ENCODE results near the gene PDZD2.

PDZD2 gene

GRCh38 chr5:31854181-31855133 lies 215.5 kb downstream of the PDZD2 start:
- in situ Hi-C loops (cut with MboI; ENCODE audit: low sequenced_read_pairs, unreplicated experiment): no loop called here
- no peak for TF ChIP-seq CTCF (IDR thresholded peaks at IDR 0.05; ENCODE audit: borderline replicate concordance, control extremely low read depth, extremely low read depth, insufficient read depth, missing control alignments)
- DNase-seq (ENCODE audit: low spot score): peak; percentile 40

GRCh38 chr5:31855134-31856040 lies 216.5 kb downstream of the PDZD2 start:
- in situ Hi-C loops (cut with MboI; ENCODE audit: low sequenced_read_pairs, unreplicated experiment): no loop called here
- peak; percentile 45 for DNase-seq (ENCODE audit: low spot score)
- TF ChIP-seq CTCF (IDR thresholded peaks at IDR 0.05; ENCODE audit: borderline replicate concordance, control extremely low read depth, extremely low read depth, insufficient read depth, missing control alignments): no peak

GRCh38 chr5:31859096-31859495 lies 220.2 kb downstream of the PDZD2 start:
- DNase-seq (ENCODE audit: low spot score): no peak
- in situ Hi-C loops (cut with MboI; ENCODE audit: low sequenced_read_pairs, unreplicated experiment): no loop called here
- no peak for TF ChIP-seq CTCF (IDR thresholded peaks at IDR 0.05; ENCODE audit: borderline replicate concordance, control extremely low read depth, extremely low read depth, insufficient read depth, missing control alignments)

DNA sequence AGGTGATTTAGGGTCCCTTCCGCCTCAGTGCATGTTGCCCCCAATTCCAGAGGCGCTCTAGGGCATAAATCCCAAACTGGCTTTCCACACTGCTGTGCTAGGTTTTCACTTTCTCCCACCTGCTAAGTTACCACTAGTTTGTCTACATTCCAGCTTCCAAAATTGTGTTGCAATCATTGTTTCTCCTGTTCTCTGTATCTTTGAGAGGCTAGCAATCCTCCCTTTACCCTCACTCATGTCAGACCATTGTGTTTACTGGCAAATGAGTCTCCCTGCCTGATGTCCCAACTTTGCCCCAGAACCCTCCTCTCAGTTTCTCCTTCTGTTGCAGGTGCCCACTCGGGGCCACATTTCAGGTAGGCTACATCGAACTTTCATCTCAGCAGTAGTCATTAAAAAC lies 221.3 kb downstream of the PDZD2 start:
- in situ Hi-C loops (cut with MboI; ENCODE audit: low sequenced_read_pairs, unreplicated experiment): no loop called here
- TF ChIP-seq CTCF (IDR thresholded peaks at IDR 0.05; ENCODE audit: borderline replicate concordance, control extremely low read depth, extremely low read depth, insufficient read depth, missing control alignments): no peak
- no peak for DNase-seq (ENCODE audit: low spot score)

GRCh38 chr5:31860726-31861433 lies 221.9 kb downstream of the PDZD2 start:
- in situ Hi-C loops (cut with MboI; ENCODE audit: low sequenced_read_pairs, unreplicated experiment): no loop called here
- no peak for DNase-seq (ENCODE audit: low spot score)
- TF ChIP-seq CTCF (IDR thresholded peaks at IDR 0.05; ENCODE audit: borderline replicate concordance, control extremely low read depth, extremely low read depth, insufficient read depth, missing control alignments): no peak

DNA sequence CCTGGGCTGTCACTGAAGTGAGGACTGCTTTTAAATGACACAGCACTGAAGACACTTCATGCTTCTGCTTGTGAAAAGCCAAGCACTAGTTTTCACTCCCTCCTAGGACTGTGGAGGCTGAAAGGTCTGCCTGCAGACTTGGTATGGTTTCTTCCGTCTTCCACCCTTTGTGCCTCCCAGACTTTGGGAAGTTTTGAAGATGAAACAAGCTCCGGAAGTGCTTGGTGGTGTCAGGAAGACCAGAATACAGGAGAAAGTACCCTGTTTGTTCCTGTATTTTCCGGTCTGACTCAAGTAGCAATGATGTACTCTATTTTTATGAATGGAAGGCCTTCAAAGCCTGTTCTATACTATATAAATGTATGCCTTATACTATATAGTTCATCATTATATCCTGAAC lies 222.7 kb downstream of the PDZD2 start:
- in situ Hi-C loops (cut with MboI; ENCODE audit: low sequenced_read_pairs, unreplicated experiment): no loop called here
- TF ChIP-seq CTCF (IDR thresholded peaks at IDR 0.05; ENCODE audit: borderline replicate concordance, control extremely low read depth, extremely low read depth, insufficient read depth, missing control alignments): no peak
- no peak for DNase-seq (ENCODE audit: low spot score)
